C4-2B (cell line): ENCODE measurements around the gene PSD4.

Experiments used
- H3K27ac ChIP-seq: fragments of 450-650 bp; 2 replicates; pipeline ENCODE4 v1.5.1; 2017
- CTCF ChIP-seq: fragments of 450-650 bp; conservative IDR thresholded peaks from 2 replicates; pipeline ENCODE4 v1.5.1; 2017; ENCODE audit warnings: mild to moderate bottlenecking
- ZFX ChIP-seq: fragments of 450-650 bp; IDR thresholded peaks from 2 replicates; pipeline ENCODE4 v1.6.1; 2017

Gene PSD4

GRCh38 chr2:113225263-113226259 is 51.8 kb downstream of the PSD4 start:
- H3K27ac ChIP-seq: no peak overlapping the region

GRCh38 chr2:113226462-113226861 is 52.7 kb downstream of the PSD4 start:
- TF ChIP-seq ZFX: no peak
- no peak for TF ChIP-seq CTCF
- H3K27ac ChIP-seq: no peak overlapping the region

More at GRCh38 chr2:113225263-113226259, 51.8 kb downstream of the PSD4 start:
- TF ChIP-seq CTCF: no peak
- no peak for TF ChIP-seq ZFX

GRCh38 chr2:113227290-113227689 is 53.5 kb downstream of the PSD4 start:
- H3K27ac ChIP-seq: no peak overlapping the region
- TF ChIP-seq CTCF (no peak), ZFX (no peak)

- TF ChIP-seq ZFX (no peak), CTCF (no peak)
- no peak overlapping the region for H3K27ac ChIP-seq
Measured at GRCh38 chr2:113227698-113228097, 53.9 kb downstream of the PSD4 start.

- no peak overlapping the region for H3K27ac ChIP-seq
- TF ChIP-seq CTCF: no peak
- no peak for TF ChIP-seq ZFX
Measured at GRCh38 chr2:113228351-113228750, 54.6 kb downstream of the PSD4 start.

GRCh38 chr2:113228991-113229716 is 55.4 kb downstream of the PSD4 start:
- no peak overlapping the region for H3K27ac ChIP-seq
- TF ChIP-seq CTCF (no peak), ZFX (no peak)

- H3K27ac ChIP-seq: no peak overlapping the region
- TF ChIP-seq CTCF: no peak
- no peak for TF ChIP-seq ZFX
Measured at GRCh38 chr2:113229795-113230194, 56.0 kb downstream of the PSD4 start.
